ENCODE measurements around the gene PFKL. TPM values are rescaled to one million over a fixed set of nuclear protein-coding genes. Genes with fewer than 3 reads are reported as not detected.

PFKL gene
- total RNA-seq, 4 donors from 2014 or later: 185 to 288 (median 249) TPM

- TF ChIP-seq CTCF (IDR thresholded peaks at IDR 0.05) (no peak), POLR2A (IDR thresholded peaks at IDR 0.05) (no peak), EP300 (IDR thresholded peaks at IDR 0.05; ENCODE audit: low read depth) (no peak), POLR2AphosphoS5 (IDR thresholded peaks at IDR 0.05) (no peak)
- no peaks in the 10 kb centered on the region for H3K36me3 ChIP-seq
- 64 to 72% methylated on average over 5 to 10 of the region's 10 CpGs for WGBS, 2 donors (ENCODE audit: low coverage in 1 of 2)
- H3K4me3 ChIP-seq: no peak overlapping the region
- H3K27me3 ChIP-seq: peaks cover 12% of the 10 kb centered on the region
- peaks cover 0 to 2% (median 0%) of the 10 kb centered on the region in 4 donors for H3K4me1 ChIP-seq
- in situ Hi-C loops (cut with MboI; ENCODE audit: low pct_ligation_motif_present in 1 of 4, low pct_unique_long_range_greater_than_20kb in 1 of 4, low sequenced_read_pairs in 3 of 4) (no loop called here), intact Hi-C loops (cut with DNase I; ENCODE audit: low total_unique reads) (no loop called here)
- no peak overlapping the region for H3K27ac ChIP-seq
- DNase-seq: peak; percentile 55
- H3K9me3 ChIP-seq: no peaks in the 10 kb centered on the region
Measured at GRCh38 chr21:44375281-44375651, 75.4 kb downstream of the PFKL start.

- DNase-seq: no peak
- 90% methylated on average over 19 of the region's 19 CpGs; no CpG with 5 or more reads in 1 of the 2 donors for WGBS, 2 donors (ENCODE audit: low coverage in 1 of 2)
- in situ Hi-C loops (cut with MboI; ENCODE audit: low pct_ligation_motif_present in 1 of 4, low pct_unique_long_range_greater_than_20kb in 1 of 4, low sequenced_read_pairs in 3 of 4) (no loop called here), intact Hi-C loops (cut with DNase I; ENCODE audit: low total_unique reads) (no loop called here)
- no peak overlapping the region for H3K27ac ChIP-seq
- H3K9me3 ChIP-seq: no peaks in the 10 kb centered on the region
- no peaks in the 10 kb centered on the region for H3K4me1 ChIP-seq
- H3K27me3 ChIP-seq: peaks cover 7% of the 10 kb centered on the region
- no peaks in the 10 kb centered on the region for H3K36me3 ChIP-seq
- no peak overlapping the region for H3K4me3 ChIP-seq
- TF ChIP-seq EP300 (IDR thresholded peaks at IDR 0.05; ENCODE audit: low read depth): no peak
- TF ChIP-seq POLR2AphosphoS5 (IDR thresholded peaks at IDR 0.05): no peak
- no peak for TF ChIP-seq CTCF (IDR thresholded peaks at IDR 0.05)
- no peak for TF ChIP-seq POLR2A (IDR thresholded peaks at IDR 0.05)
Measured at GRCh38 chr21:44375761-44376241, 75.9 kb downstream of the PFKL start.

GRCh38 chr21:44376606-44377005 lies 76.8 kb downstream of the PFKL start:
- TF ChIP-seq CTCF (IDR thresholded peaks at IDR 0.05) (no peak), POLR2AphosphoS5 (IDR thresholded peaks at IDR 0.05) (no peak), EP300 (IDR thresholded peaks at IDR 0.05; ENCODE audit: low read depth) (no peak), POLR2A (IDR thresholded peaks at IDR 0.05) (no peak)
- Histone ChIP-seq H3K9me3 (no peaks in the 10 kb centered on the region), H3K27ac (no peak overlapping the region), H3K4me1 (no peaks in the 10 kb centered on the region), H3K36me3 (no peaks in the 10 kb centered on the region), H3K27me3 (peaks cover 2% of the 10 kb centered on the region), H3K4me3 (no peak overlapping the region)
- intact Hi-C loops (cut with DNase I; ENCODE audit: low total_unique reads): no loop called here
- no peak for DNase-seq
- in situ Hi-C loops (cut with MboI; ENCODE audit: low pct_ligation_motif_present in 1 of 4, low pct_unique_long_range_greater_than_20kb in 1 of 4, low sequenced_read_pairs in 3 of 4): no loop called here
- 92 to 100% methylated on average over 2 to 9 of the region's 9 CpGs for WGBS, 2 donors (ENCODE audit: low coverage in 1 of 2)

Other genes with a start within 250 kb of the PFKL start
- 10 to 100 TPM in 3 of 4 donors, not detected in 1; 11.9 to 19.9 (median 12.1) TPM for gene PWP2, start 192.7 kb upstream of the PFKL start, total RNA-seq
- gene GATD3, start 166.4 kb upstream of the PFKL start, total RNA-seq: 10 to 100 TPM in 3 of 4 donors, 1 to 10 TPM in 1; 3.6 to 71.1 (median 15.9) TPM
- gene ICOSLG, start 59.1 kb upstream of the PFKL start, total RNA-seq: 1 to 10 TPM; 3.2 to 7.6 (median 3.9) TPM
- gene DNMT3L, start 38.2 kb upstream of the PFKL start, total RNA-seq: not detected
- gene AIRE, start 14.2 kb upstream of the PFKL start, total RNA-seq: not detected
- gene CFAP410, start 39.3 kb downstream of the PFKL start, total RNA-seq: 10 to 100 TPM; 17.2 to 41.3 (median 32.2) TPM
- gene TRPM2, start 53.6 kb downstream of the PFKL start, total RNA-seq: 1 to 10 TPM in 3 of 4 donors, not detected in 1; 2.3 to 2.9 (median 2.6) TPM
- 1 to 10 TPM; 4.4 to 6.7 (median 5.1) TPM for gene LRRC3, start 155.5 kb downstream of the PFKL start, total RNA-seq
- gene KRTAP10-1, start 240.1 kb downstream of the PFKL start, total RNA-seq: not detected